ENCODE data around the gene NAT9.
A peak's percentile ranks its signal among the peaks of the same experiment; 100 is the strongest.

The NAT9 gene

GRCh38 chr17:74786431-74787055 is 10.4 kb upstream of the NAT9 start:
- Histone ChIP-seq H3K9ac (ENCODE audit: low read depth, low read length) (no peak overlapping the region), H3K9me3 (ENCODE audit: control insufficient read depth, insufficient read depth, low read length) (no peaks in the 10 kb centered on the region), H3K4me3 (ENCODE audit: low read depth, low read length) (no peak overlapping the region)

DNA sequence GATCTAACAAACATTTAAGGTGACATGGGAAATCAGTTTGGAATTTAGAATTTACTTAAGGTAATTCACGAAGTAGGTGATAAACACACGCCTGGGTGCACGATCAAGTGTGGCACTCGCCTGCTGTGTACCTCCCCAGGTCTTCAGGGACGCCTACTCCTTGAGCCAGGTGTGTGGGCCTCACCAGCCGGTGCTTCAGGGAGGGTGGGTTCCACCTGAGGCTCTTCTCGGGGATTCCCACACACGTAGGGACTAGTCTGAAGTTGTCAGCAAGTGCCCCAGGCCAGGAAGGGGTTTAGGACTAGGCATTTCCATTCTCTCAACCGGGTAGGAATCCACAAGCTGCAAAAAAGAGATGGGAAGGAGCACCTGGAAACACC is 9.8 kb upstream of the NAT9 start:
- no peaks in the 10 kb centered on the region for H3K27me3 ChIP-seq (ENCODE audit: control insufficient read depth, insufficient read depth, low read length)
- peaks cover 15% of the 10 kb centered on the region for H3K36me3 ChIP-seq (ENCODE audit: control insufficient read depth, insufficient read depth, low read length)
- no peak overlapping the region for H3K4me3 ChIP-seq (ENCODE audit: low read depth, low read length)
- H3K9me3 ChIP-seq (ENCODE audit: control insufficient read depth, insufficient read depth, low read length): no peaks in the 10 kb centered on the region
- H3K9ac ChIP-seq (ENCODE audit: low read depth, low read length): no peak overlapping the region
- no peaks in the 10 kb centered on the region for H3K4me1 ChIP-seq (ENCODE audit: control insufficient read depth, insufficient read depth, low read length)

More at GRCh38 chr17:74786431-74787055, 10.4 kb upstream of the NAT9 start:
- H3K36me3 ChIP-seq (ENCODE audit: control insufficient read depth, insufficient read depth, low read length): peaks cover 15% of the 10 kb centered on the region
- no peaks in the 10 kb centered on the region for H3K27me3 ChIP-seq (ENCODE audit: control insufficient read depth, insufficient read depth, low read length)
- H3K4me1 ChIP-seq (ENCODE audit: control insufficient read depth, insufficient read depth, low read length): no peaks in the 10 kb centered on the region

- Histone ChIP-seq H3K9ac (ENCODE audit: low read depth, low read length) (no peak overlapping the region), H3K36me3 (ENCODE audit: control insufficient read depth, insufficient read depth, low read length) (peaks cover 15% of the 10 kb centered on the region), H3K27me3 (ENCODE audit: control insufficient read depth, insufficient read depth, low read length) (no peaks in the 10 kb centered on the region), H3K4me3 (ENCODE audit: low read depth, low read length) (no peak overlapping the region), H3K9me3 (ENCODE audit: control insufficient read depth, insufficient read depth, low read length) (no peaks in the 10 kb centered on the region), H3K4me1 (ENCODE audit: control insufficient read depth, insufficient read depth, low read length) (no peaks in the 10 kb centered on the region)
Measured at GRCh38 chr17:74785096-74785980, 9.2 kb upstream of the NAT9 start.

- Histone ChIP-seq H3K36me3 (ENCODE audit: control insufficient read depth, insufficient read depth, low read length) (peaks cover 11% of the 10 kb centered on the region), H3K4me3 (ENCODE audit: low read depth, low read length) (no peak overlapping the region), H3K4me1 (ENCODE audit: control insufficient read depth, insufficient read depth, low read length) (no peaks in the 10 kb centered on the region), H3K9me3 (ENCODE audit: control insufficient read depth, insufficient read depth, low read length) (no peaks in the 10 kb centered on the region), H3K9ac (ENCODE audit: low read depth, low read length) (no peak overlapping the region), H3K27me3 (ENCODE audit: control insufficient read depth, insufficient read depth, low read length) (no peaks in the 10 kb centered on the region)
Measured at GRCh38 chr17:74784125-74784810, 8.1 kb upstream of the NAT9 start.

DNA sequence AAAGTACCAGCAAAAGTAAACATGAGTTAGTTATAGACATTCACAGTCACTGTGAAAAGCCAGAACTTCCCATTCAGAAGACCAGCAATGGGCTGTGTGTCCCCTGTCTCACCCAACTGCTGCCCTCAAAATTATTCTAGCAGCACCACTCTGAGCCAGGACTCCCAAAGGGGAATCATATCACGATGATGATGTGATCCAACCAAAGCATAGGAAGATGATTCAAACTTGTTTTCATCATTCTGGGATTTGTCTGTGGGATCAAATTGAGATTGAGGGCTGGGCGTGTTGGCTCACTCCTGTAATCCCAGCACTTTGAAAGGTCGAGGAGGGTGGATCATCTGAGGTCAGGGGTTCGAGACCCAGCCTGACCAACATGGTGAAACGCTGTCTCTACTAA is 6.4 kb upstream of the NAT9 start:
- no peak overlapping the region for H3K9ac ChIP-seq (ENCODE audit: low read depth, low read length)
- no peaks in the 10 kb centered on the region for H3K9me3 ChIP-seq (ENCODE audit: control insufficient read depth, insufficient read depth, low read length)
- H3K27me3 ChIP-seq (ENCODE audit: control insufficient read depth, insufficient read depth, low read length): no peaks in the 10 kb centered on the region
- H3K4me3 ChIP-seq (ENCODE audit: low read depth, low read length): no peak overlapping the region
- peaks cover 10% of the 10 kb centered on the region for H3K36me3 ChIP-seq (ENCODE audit: control insufficient read depth, insufficient read depth, low read length)
- H3K4me1 ChIP-seq (ENCODE audit: control insufficient read depth, insufficient read depth, low read length): no peaks in the 10 kb centered on the region

GRCh38 chr17:74780443-74781238 is 4.5 kb upstream of the NAT9 start:
- H3K4me1 ChIP-seq (ENCODE audit: control insufficient read depth, insufficient read depth, low read length): no peaks in the 10 kb centered on the region
- H3K9ac ChIP-seq (ENCODE audit: low read depth, low read length): no peak overlapping the region
- H3K9me3 ChIP-seq (ENCODE audit: control insufficient read depth, insufficient read depth, low read length): no peaks in the 10 kb centered on the region
- H3K4me3 ChIP-seq (ENCODE audit: low read depth, low read length): no peak overlapping the region
- no peaks in the 10 kb centered on the region for H3K27me3 ChIP-seq (ENCODE audit: control insufficient read depth, insufficient read depth, low read length)
- H3K36me3 ChIP-seq (ENCODE audit: control insufficient read depth, insufficient read depth, low read length): peaks cover 10% of the 10 kb centered on the region

DNA sequence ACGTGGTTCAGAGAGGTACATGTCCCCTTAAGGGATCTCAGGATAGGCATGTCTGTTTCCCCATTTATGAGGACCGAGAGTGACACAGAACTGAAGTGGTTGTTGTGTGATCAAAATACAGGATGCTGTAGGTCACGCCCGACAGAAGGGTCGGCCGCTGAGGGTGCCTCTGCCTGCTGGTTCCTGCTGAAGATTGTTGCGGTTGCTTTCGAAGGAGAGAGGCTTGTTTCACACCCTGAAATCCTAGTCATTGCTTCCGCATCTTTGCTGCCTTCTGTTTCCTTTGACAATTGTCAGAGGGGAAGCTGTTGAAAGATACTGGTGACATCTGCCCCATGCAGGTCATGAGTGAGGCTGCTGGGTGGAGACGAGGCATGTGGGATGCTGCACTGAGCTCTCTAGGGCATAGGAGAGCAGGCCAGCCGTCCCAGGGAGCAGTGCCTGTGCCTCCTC is 3.8 kb upstream of the NAT9 start:
- H3K4me1 ChIP-seq (ENCODE audit: control insufficient read depth, insufficient read depth, low read length): no peaks in the 10 kb centered on the region
- H3K27me3 ChIP-seq (ENCODE audit: control insufficient read depth, insufficient read depth, low read length): no peaks in the 10 kb centered on the region
- no peaks in the 10 kb centered on the region for H3K9me3 ChIP-seq (ENCODE audit: control insufficient read depth, insufficient read depth, low read length)
- H3K9ac ChIP-seq (ENCODE audit: low read depth, low read length): no peak overlapping the region
- no peak overlapping the region for H3K4me3 ChIP-seq (ENCODE audit: low read depth, low read length)
- peaks cover 6% of the 10 kb centered on the region for H3K36me3 ChIP-seq (ENCODE audit: control insufficient read depth, insufficient read depth, low read length)

- no peaks in the 10 kb centered on the region for H3K4me1 ChIP-seq (ENCODE audit: control insufficient read depth, insufficient read depth, low read length)
- no peak overlapping the region for H3K9ac ChIP-seq (ENCODE audit: low read depth, low read length)
- H3K4me3 ChIP-seq (ENCODE audit: low read depth, low read length): no peak overlapping the region
- H3K9me3 ChIP-seq (ENCODE audit: control insufficient read depth, insufficient read depth, low read length): no peaks in the 10 kb centered on the region
- H3K27me3 ChIP-seq (ENCODE audit: control insufficient read depth, insufficient read depth, low read length): no peaks in the 10 kb centered on the region
- H3K36me3 ChIP-seq (ENCODE audit: control insufficient read depth, insufficient read depth, low read length): peaks cover 6% of the 10 kb centered on the region
Measured at GRCh38 chr17:74779501-74779900, 3.4 kb upstream of the NAT9 start.

- H3K36me3 ChIP-seq (ENCODE audit: control insufficient read depth, insufficient read depth, low read length): peaks cover 6% of the 10 kb centered on the region
- H3K4me1 ChIP-seq (ENCODE audit: control insufficient read depth, insufficient read depth, low read length): no peaks in the 10 kb centered on the region
- no peak overlapping the region for H3K9ac ChIP-seq (ENCODE audit: low read depth, low read length)
- H3K27me3 ChIP-seq (ENCODE audit: control insufficient read depth, insufficient read depth, low read length): no peaks in the 10 kb centered on the region
- H3K9me3 ChIP-seq (ENCODE audit: control insufficient read depth, insufficient read depth, low read length): no peaks in the 10 kb centered on the region
- H3K4me3 ChIP-seq (ENCODE audit: low read depth, low read length): no peak overlapping the region
Measured at GRCh38 chr17:74778960-74779359, 2.8 kb upstream of the NAT9 start.

DNA sequence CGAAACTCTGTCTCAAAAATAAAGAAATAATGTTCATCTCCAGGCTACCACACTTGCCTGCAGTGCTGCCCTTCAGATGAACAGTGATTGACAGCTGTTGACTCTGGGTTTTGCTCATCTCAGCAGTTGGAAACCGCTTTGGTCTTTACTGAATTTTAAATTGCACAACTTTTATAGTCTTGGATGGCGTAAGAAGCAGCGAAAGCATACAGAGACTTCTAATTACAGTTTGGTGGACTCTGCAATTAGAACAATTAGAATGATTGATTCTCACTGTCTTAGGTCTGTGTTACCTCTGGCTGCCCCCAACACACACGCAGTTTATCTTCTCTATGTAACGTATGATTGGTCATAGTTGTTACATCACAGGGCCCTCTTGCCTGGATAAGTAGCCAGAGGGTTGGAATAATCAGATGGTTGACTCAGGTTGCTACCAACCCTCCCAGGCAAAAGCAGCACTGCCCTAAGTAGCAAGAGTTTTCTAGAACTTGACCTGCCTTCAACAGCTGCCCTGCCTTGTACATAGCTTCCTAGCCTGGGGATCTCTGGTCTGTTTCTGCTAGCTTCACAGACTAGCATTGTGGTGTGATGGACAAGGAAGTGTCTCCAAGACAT is 1.9 kb upstream of the NAT9 start:
- Histone ChIP-seq H3K4me3 (ENCODE audit: low read depth, low read length) (no peak overlapping the region), H3K9me3 (ENCODE audit: control insufficient read depth, insufficient read depth, low read length) (no peaks in the 10 kb centered on the region), H3K9ac (ENCODE audit: low read depth, low read length) (no peak overlapping the region), H3K36me3 (ENCODE audit: control insufficient read depth, insufficient read depth, low read length) (peaks cover 13% of the 10 kb centered on the region), H3K27me3 (ENCODE audit: control insufficient read depth, insufficient read depth, low read length) (no peaks in the 10 kb centered on the region), H3K4me1 (ENCODE audit: control insufficient read depth, insufficient read depth, low read length) (no peaks in the 10 kb centered on the region)

GRCh38 chr17:74776990-74777389 is 845 bp upstream of the NAT9 start:
- Histone ChIP-seq H3K9me3 (ENCODE audit: control insufficient read depth, insufficient read depth, low read length) (no peaks in the 10 kb centered on the region), H3K9ac (ENCODE audit: low read depth, low read length) (peak overlapping the region; percentile 83), H3K4me1 (ENCODE audit: control insufficient read depth, insufficient read depth, low read length) (no peaks in the 10 kb centered on the region), H3K36me3 (ENCODE audit: control insufficient read depth, insufficient read depth, low read length) (peaks cover 24% of the 10 kb centered on the region), H3K4me3 (ENCODE audit: low read depth, low read length) (peak overlapping the region; percentile 90), H3K27me3 (ENCODE audit: control insufficient read depth, insufficient read depth, low read length) (no peaks in the 10 kb centered on the region)
